Right lobe of liver (tissue), 6 donors: Measurements from ENCODE around the gene HOXA2. TPM values are rescaled to one million over a fixed set of nuclear protein-coding genes. Genes with fewer than 3 reads are reported as not detected.

Source experiments
- ATAC-seq, 4 donors: fragments of 200-7000 bp; cut with Tn5 transposase; one replicate each; pipeline ENCODE4 v1.9.1; 2020; ENCODE audit warnings: mild to moderate bottlenecking in 4 of 4, moderate library complexity in 4 of 4
- DNase-seq, 3 donors: peaks; one replicate each; pipeline ENCODE4 v3.0.0-alpha.2; 2020
- H3K27ac ChIP-seq, 3 donors: fragments of 200-600 bp; one replicate each; pipeline ENCODE4 v1.8.0; 2022
- H3K27me3 ChIP-seq, 2 donors: fragments of 200-600 bp; one replicate each; pipeline ENCODE4 v1.8.0; 2022
- H3K36me3 ChIP-seq, 4 donors: fragments of 200-600 bp; sonication (generic) in 1 of 4; one replicate each; pipeline versions ENCODE4 v1.5.1 to v1.8.0; 2017 to 2022; ENCODE audit warnings: control low read depth in 1 of 4
- H3K4me1 ChIP-seq, 4 donors: fragments of 200-600 bp; sonication (generic) in 1 of 4; one replicate each; pipeline versions ENCODE4 v1.5.1 to v1.8.0; 2017 to 2022; ENCODE audit warnings: control low read depth in 1 of 4
- H3K4me3 ChIP-seq, 3 donors: fragments of 200-600 bp; one replicate each; pipeline ENCODE4 v1.8.0; 2022
- H3K9me3 ChIP-seq, 4 donors: fragments of 200-600 bp; sonication (generic) in 1 of 4; one replicate each; pipeline versions ENCODE4 v1.5.1 to v1.8.0; 2017 to 2022; ENCODE audit warnings: control low read depth in 1 of 4
- CTCF ChIP-seq, 4 donors: fragments of 200-600 bp in 3 of 4; fragments of 450-650 bp in 1 of 4; IDR thresholded peaks; one replicate each; pipeline versions ENCODE4 v1.5.1 to v1.8.0; 2016 to 2022; ENCODE audit warnings: antibody characterized with exemption in 4 of 4, mild to moderate bottlenecking in 2 of 4
- POLR2A ChIP-seq: fragments of 450-650 bp; IDR thresholded peaks from one replicate; pipeline ENCODE4 v1.6.1; 2017; ENCODE audit warnings: antibody characterized with exemption, mild to moderate bottlenecking
- WGBS: methylation state at CpG from one replicate; pipeline ENCODE4 v1.1.6; 2018; ENCODE audit warnings: low coverage, low lambda C conversion rate; ENCODE audit not compliant: insufficient coverage; ENCODE audit errors: missing lambda C conversion rate; 5-methylcytosine and 5-hydroxymethylcytosine counted together
- intact Hi-C, 2 donors: fragments of 100-400 bp; cut with DNase I; formaldehyde crosslinking; loops; one replicate each; pipeline versions ENCODE4 v1.11.2 to v1.14.1; 2022
- total RNA-seq, 6 experiments: library from RNA; depleted of rRNA in 2 of 6; stranded (reverse); fragments of >200 nt in 2 of 6; fragmentation: NEBNext Ultra II Directional in 3 of 6; extraction: Animal tissue kit (Norgen Biotek cat#: 25700) in 3 of 6; gene quantifications; one replicate each; pipeline versions ENCODE4 v1.1.0 to v1.2.4, GENCODE V29; 2016 to 2023
- donor health status: DM: no; HTN: yes; CAD: no.
- donor health status: DM: no; HTN: no; CAD: no.
- donor health status: DM: no; HTN: no; CAD: no.
- donor health status: DM: no; HTN: yes; CAD: no.
- donor health status: DM: no; HTN: yes; CAD: no.

The HOXA2 gene
- total RNA-seq, 6 experiments from 2014 or later: 0.16 to 0.19 (median 0.17) TPM; not detected in 3

GRCh38 chr7:27112361-27112760, 9.9 kb upstream of the HOXA2 start:
- peak overlapping the region in 1 of 3 donors; percentile 60 for H3K27ac ChIP-seq
- intact Hi-C loops: no loop called here
- ATAC-seq: no peak
- H3K27me3 ChIP-seq: peaks cover 0 to 13% of the 10 kb centered on the region in 2 donors
- no peak overlapping the region for H3K4me3 ChIP-seq
- TF ChIP-seq POLR2A (no peak), CTCF (IDR thresholded peaks at IDR 0.05) (no peak)
- no peaks in the 10 kb centered on the region for H3K9me3 ChIP-seq
- DNase-seq: no peak
- WGBS: 34% methylated on average over 4 of the region's 4 CpGs
- H3K4me1 ChIP-seq: peaks cover 0 to 4% (median 0%) of the 10 kb centered on the region in 4 donors
- no peaks in the 10 kb centered on the region for H3K36me3 ChIP-seq

DNA sequence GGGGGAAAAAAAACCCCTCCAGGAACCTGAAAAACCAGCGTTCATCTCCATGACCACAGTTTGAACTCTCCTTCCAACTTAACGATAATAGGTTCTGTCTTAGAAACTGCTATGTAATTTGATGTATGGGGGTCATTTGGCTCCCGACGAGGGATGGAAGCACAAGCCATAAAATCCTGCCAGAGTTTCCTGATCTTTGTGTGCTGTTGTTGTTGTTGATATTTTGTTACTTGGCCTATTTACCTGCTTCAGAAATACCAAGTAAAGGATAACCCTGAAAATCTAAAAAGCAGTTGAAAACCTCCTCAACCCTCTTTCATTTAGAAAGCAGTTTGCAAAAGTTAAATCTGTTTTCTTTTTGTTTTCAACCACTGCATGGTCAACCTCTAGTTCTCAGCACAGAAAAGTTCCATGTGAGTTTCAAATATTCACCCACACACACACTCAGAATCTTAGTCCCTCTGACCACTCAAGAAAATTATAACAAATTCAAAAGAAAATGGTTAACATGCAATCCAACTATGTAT, 9.3 kb upstream of the HOXA2 start:
- ATAC-seq (no peak), DNase-seq (no peak)
- intact Hi-C loops: no loop called here
- TF ChIP-seq CTCF (IDR thresholded peaks at IDR 0.05) (no peak), POLR2A (no peak)
- Histone ChIP-seq H3K9me3 (no peaks in the 10 kb centered on the region), H3K4me3 (no peak overlapping the region), H3K36me3 (no peaks in the 10 kb centered on the region), H3K27ac (peak overlapping the region in 1 of 3 donors; percentile 25), H3K27me3 (peaks cover 0 to 13% of the 10 kb centered on the region in 2 donors), H3K4me1 (peaks cover 0 to 4% (median 0%) of the 10 kb centered on the region in 4 donors)
- 17% methylated on average over 4 of the region's 4 CpGs for WGBS

GRCh38 chr7:27111042-27111750, 8.7 kb upstream of the HOXA2 start:
- no peak for ATAC-seq
- H3K9me3 ChIP-seq: no peaks in the 10 kb centered on the region
- no peak for DNase-seq
- H3K4me3 ChIP-seq: no peak overlapping the region
- no peaks in the 10 kb centered on the region for H3K36me3 ChIP-seq
- intact Hi-C loops: no loop called here
- TF ChIP-seq POLR2A: no peak
- no peak for TF ChIP-seq CTCF (IDR thresholded peaks at IDR 0.05)
- 19% methylated on average over 3 of the region's 6 CpGs for WGBS
- peaks cover 0 to 13% of the 10 kb centered on the region in 2 donors for H3K27me3 ChIP-seq
- peaks cover 0 to 4% (median 0%) of the 10 kb centered on the region in 4 donors for H3K4me1 ChIP-seq
- H3K27ac ChIP-seq: peak overlapping the region in 2 of 3 donors; percentile 25 to 65

DNA sequence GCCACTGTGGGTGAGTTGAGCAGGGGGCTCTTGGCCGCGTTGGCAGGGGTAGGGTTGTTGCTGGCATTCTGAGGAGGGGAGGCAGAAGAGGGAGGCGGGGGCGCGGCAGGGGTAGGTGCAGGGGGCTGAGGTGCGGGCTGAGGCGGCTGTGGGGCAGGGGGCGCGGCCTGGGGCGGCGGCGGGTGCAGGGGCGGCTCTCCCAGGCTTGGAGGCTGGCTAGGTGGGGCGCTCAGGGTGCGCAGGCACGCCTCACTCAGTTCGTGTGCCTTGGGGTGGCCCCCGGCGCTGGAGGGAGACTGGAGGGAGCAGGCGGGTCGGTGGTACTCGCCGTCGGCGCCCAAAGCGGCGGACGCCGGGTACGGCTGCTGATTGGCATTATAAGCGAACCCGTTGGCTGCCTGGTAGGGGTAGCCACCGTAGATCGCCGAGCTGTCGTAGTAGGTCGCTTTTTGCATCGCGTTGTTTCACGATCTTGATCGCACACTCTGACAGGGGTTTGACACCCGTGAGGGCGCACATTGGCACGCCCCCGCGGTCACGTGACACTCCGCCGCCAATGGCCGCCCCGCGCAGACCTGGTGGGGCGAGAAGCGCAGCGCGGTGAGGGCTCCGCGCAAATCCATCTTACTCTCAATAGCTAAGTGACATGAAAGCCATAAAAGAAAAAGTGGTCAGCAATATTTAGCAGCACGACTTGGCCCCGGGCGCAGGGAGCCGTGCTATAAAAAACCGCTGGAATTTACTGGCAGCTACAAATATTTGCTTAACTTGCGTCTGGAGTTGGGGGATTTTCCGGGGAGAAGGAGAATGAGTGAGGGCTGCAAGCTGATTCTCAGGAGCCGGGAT, 7.9 kb upstream of the HOXA2 start:
- TF ChIP-seq CTCF (IDR thresholded peaks at IDR 0.05) (no peak), POLR2A (no peak)
- 37% methylated on average over 21 of the region's 66 CpGs for WGBS
- no peak for DNase-seq
- no peak for ATAC-seq
- H3K36me3 ChIP-seq: no peaks in the 10 kb centered on the region
- peaks cover 0 to 4% (median 0%) of the 10 kb centered on the region in 4 donors for H3K4me1 ChIP-seq
- H3K27ac ChIP-seq: peak overlapping the region in 1 of 3 donors; percentile 65
- peaks cover 0 to 10% of the 10 kb centered on the region in 2 donors for H3K27me3 ChIP-seq
- H3K9me3 ChIP-seq: no peaks in the 10 kb centered on the region
- intact Hi-C loops: no loop called here
- no peak overlapping the region for H3K4me3 ChIP-seq
